ENCODE data around the gene VIT. TPM values are rescaled to one million over a fixed set of nuclear protein-coding genes. Genes with fewer than 3 reads are reported as not detected.

Gene VIT
- total RNA-seq, 4 donors from 2014 or later: 1.4 to 3.6 (median 2.5) TPM; not detected in 1

GRCh38 chr2:36740061-36740460 is 43.6 kb downstream of the VIT start:
- Histone ChIP-seq H3K36me3 (no peaks in the 10 kb centered on the region), H3K4me1 (no peaks in the 10 kb centered on the region), H3K27ac (no peak overlapping the region), H3K4me3 (no peak overlapping the region), H3K9me3 (no peaks in the 10 kb centered on the region), H3K27me3 (peaks cover 3% of the 10 kb centered on the region)
- TF ChIP-seq EP300 (IDR thresholded peaks at IDR 0.05; ENCODE audit: low read depth): no peak
- TF ChIP-seq POLR2A (IDR thresholded peaks at IDR 0.05): no peak
- TF ChIP-seq POLR2AphosphoS5 (IDR thresholded peaks at IDR 0.05): no peak
- no peak for TF ChIP-seq CTCF (IDR thresholded peaks at IDR 0.05)
- in situ Hi-C loops (cut with MboI; ENCODE audit: low pct_ligation_motif_present in 1 of 4, low pct_unique_long_range_greater_than_20kb in 1 of 4, low sequenced_read_pairs in 3 of 4) (no loop called here), intact Hi-C loops (cut with DNase I; ENCODE audit: low total_unique reads) (no loop called here)
- WGBS, 2 donors (ENCODE audit: low coverage in 1 of 2): 53 to 67% methylated on average over 5 of the region's 5 CpGs
- no peak for DNase-seq

DNA sequence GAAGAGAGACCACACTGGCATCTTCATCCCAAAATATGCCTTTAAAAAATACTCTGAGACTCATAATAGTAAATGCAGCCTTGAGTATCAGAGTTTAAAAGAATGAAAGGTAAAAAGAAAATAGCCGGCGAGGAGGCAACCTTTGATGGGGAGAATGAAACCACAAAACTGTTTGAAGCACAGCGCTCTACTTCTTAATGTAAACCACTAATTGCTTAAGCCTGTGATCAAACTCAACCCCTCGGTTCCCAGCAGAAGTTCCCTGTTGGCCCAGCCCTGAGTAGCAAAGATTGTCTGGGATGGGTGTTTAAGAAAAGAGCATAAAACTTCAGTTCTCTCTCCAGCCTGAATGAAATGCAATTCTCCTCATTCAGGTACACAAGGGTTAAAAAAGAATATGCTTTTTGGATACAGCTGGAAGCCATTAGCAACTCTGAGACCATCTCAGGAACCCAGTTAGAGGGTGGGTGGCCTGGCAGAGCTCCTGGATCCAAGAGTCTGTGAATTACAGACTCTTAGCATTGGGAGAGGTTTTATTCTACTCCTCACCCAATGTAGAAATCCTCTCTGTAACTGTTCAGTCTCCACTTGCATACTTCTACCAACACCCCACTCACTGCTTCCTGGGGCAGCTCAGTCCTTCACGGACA is 44.8 kb downstream of the VIT start:
- H3K27me3 ChIP-seq: peaks cover 7% of the 10 kb centered on the region
- H3K36me3 ChIP-seq: no peaks in the 10 kb centered on the region
- no peaks in the 10 kb centered on the region for H3K9me3 ChIP-seq
- WGBS, 2 donors (ENCODE audit: low coverage in 1 of 2): 52 to 81% methylated on average over 2 to 5 of the region's 5 CpGs
- H3K4me3 ChIP-seq: no peak overlapping the region
- DNase-seq: no peak
- H3K27ac ChIP-seq: no peak overlapping the region
- TF ChIP-seq POLR2AphosphoS5 (IDR thresholded peaks at IDR 0.05): no peak
- no peak for TF ChIP-seq EP300 (IDR thresholded peaks at IDR 0.05; ENCODE audit: low read depth)
- no peak for TF ChIP-seq POLR2A (IDR thresholded peaks at IDR 0.05)
- no peak for TF ChIP-seq CTCF (IDR thresholded peaks at IDR 0.05)
- H3K4me1 ChIP-seq: no peaks in the 10 kb centered on the region
- intact Hi-C loops (cut with DNase I; ENCODE audit: low total_unique reads) (no loop called here), in situ Hi-C loops (cut with MboI; ENCODE audit: low pct_ligation_motif_present in 1 of 4, low pct_unique_long_range_greater_than_20kb in 1 of 4, low sequenced_read_pairs in 3 of 4) (no loop called here)

GRCh38 chr2:36743954-36744353 is 47.4 kb downstream of the VIT start:
- Histone ChIP-seq H3K27ac (no peak overlapping the region), H3K27me3 (peaks cover 22% of the 10 kb centered on the region), H3K9me3 (no peaks in the 10 kb centered on the region), H3K36me3 (no peaks in the 10 kb centered on the region), H3K4me3 (no peak overlapping the region), H3K4me1 (no peaks in the 10 kb centered on the region)
- intact Hi-C loops (cut with DNase I; ENCODE audit: low total_unique reads) (no loop called here), in situ Hi-C loops (cut with MboI; ENCODE audit: low pct_ligation_motif_present in 1 of 4, low pct_unique_long_range_greater_than_20kb in 1 of 4, low sequenced_read_pairs in 3 of 4) (no loop called here)
- WGBS, 2 donors (ENCODE audit: low coverage in 1 of 2): 62 to 88% methylated on average over 2 of the region's 2 CpGs
- TF ChIP-seq POLR2AphosphoS5 (IDR thresholded peaks at IDR 0.05) (no peak), CTCF (IDR thresholded peaks at IDR 0.05) (no peak), POLR2A (IDR thresholded peaks at IDR 0.05) (no peak), EP300 (IDR thresholded peaks at IDR 0.05; ENCODE audit: low read depth) (no peak)
- no peak for DNase-seq

GRCh38 chr2:36748166-36748565 is 51.7 kb downstream of the VIT start:
- in situ Hi-C loops (cut with MboI; ENCODE audit: low pct_ligation_motif_present in 1 of 4, low pct_unique_long_range_greater_than_20kb in 1 of 4, low sequenced_read_pairs in 3 of 4) (no loop called here), intact Hi-C loops (cut with DNase I; ENCODE audit: low total_unique reads) (no loop called here)
- no peak for DNase-seq
- Histone ChIP-seq H3K27ac (no peak overlapping the region), H3K27me3 (peaks cover 30% of the 10 kb centered on the region), H3K4me3 (no peak overlapping the region), H3K36me3 (no peaks in the 10 kb centered on the region), H3K9me3 (no peaks in the 10 kb centered on the region), H3K4me1 (no peaks in the 10 kb centered on the region)
- TF ChIP-seq POLR2AphosphoS5 (IDR thresholded peaks at IDR 0.05): no peak
- no peak for TF ChIP-seq EP300 (IDR thresholded peaks at IDR 0.05; ENCODE audit: low read depth)
- TF ChIP-seq CTCF (IDR thresholded peaks at IDR 0.05): no peak
- TF ChIP-seq POLR2A (IDR thresholded peaks at IDR 0.05): no peak
- WGBS, 2 donors (ENCODE audit: low coverage in 1 of 2): 84 to 100% methylated on average over 1 of the region's 1 CpG
